H1 (cell line): ENCODE measurements around the gene INTU. TPM values are rescaled to one million over a fixed set of nuclear protein-coding genes. Genes with fewer than 3 reads are reported as not detected.
A peak's percentile ranks its signal among the peaks of the same experiment; 100 is the strongest.

Experiments used
- CTCF ChIA-PET: fragments of 300-600 bp; sonication (Branson Sonifier 250); formaldehyde crosslinking; loops from one replicate; lab custom pipeline; 2021; ENCODE audit not compliant: partially characterized antibody; lab: Charles Lee
- POLR2A ChIA-PET: fragments of 300-600 bp; sonication (Branson Sonifier 250); formaldehyde crosslinking; loops from one replicate; lab custom pipeline; 2021; ENCODE audit warnings: inconsistent platforms; ENCODE audit not compliant: partially characterized antibody; lab: Charles Lee
- DNase-seq, 2 experiments: peaks; one replicate each; pipeline versions ENCODE4 v3.0.0 to v3.0.0-alpha.2; 2010 to 2022; ENCODE audit warnings: low spot score in 2 of 2, low read depth in 1 of 2, mixed read lengths in 1 of 2
- FAIRE-seq: peaks from 2 replicates; lab custom pipeline; 2011; peaks lifted over from hg19 to GRCh38; lab: Jason Lieb, UNC
- H2AFZ ChIP-seq: 2 replicates; pipeline ENCODE4 v1.8.1; 2012; ENCODE audit warnings: low read length, inconsistent platforms
- H2AK5ac ChIP-seq: 2 replicates; pipeline ENCODE4 v1.6.1; 2013; ENCODE audit warnings: low read depth, low read length
- H2BK120ac ChIP-seq: replicated peaks from 2 replicates; pipeline ENCODE3; 2013; ENCODE audit warnings: low read depth, low read length, inconsistent platforms
- H2BK12ac ChIP-seq: 2 replicates; pipeline ENCODE4 v1.6.1; 2013; ENCODE audit warnings: low read depth, low read length
- H2BK15ac ChIP-seq: 2 replicates; pipeline ENCODE4 v1.6.1; 2013; ENCODE audit warnings: low read length
- H2BK20ac ChIP-seq: 2 replicates; pipeline ENCODE4 v1.6.1; 2013; ENCODE audit warnings: low read length
- H2BK5ac ChIP-seq: 2 replicates; pipeline ENCODE4 v1.6.1; 2013; ENCODE audit warnings: low read depth, low read length
- H3K14ac ChIP-seq: 2 replicates; pipeline ENCODE4 v1.6.1; 2013; ENCODE audit warnings: inconsistent platforms; ENCODE audit not compliant: insufficient read length
- H3K18ac ChIP-seq: 2 replicates; pipeline ENCODE4 v1.6.1; 2013; ENCODE audit warnings: low read length; ENCODE audit errors: extremely low read depth
- H3K23ac ChIP-seq: 2 replicates; pipeline ENCODE4 v1.6.1; 2013; ENCODE audit warnings: inconsistent platforms; ENCODE audit not compliant: insufficient read length
- H3K23me2 ChIP-seq: 2 replicates; pipeline ENCODE4 v1.6.1; 2013; ENCODE audit warnings: low read depth, low read length
- H3K27ac ChIP-seq: 2 replicates; pipeline ENCODE4 v1.6.1; 2011; ENCODE audit warnings: low read depth, low read length, inconsistent platforms
- H3K27me3 ChIP-seq, 4 experiments: replicated peaks in 1 of 4; 1 replicate in 1 of 4; 2 replicates in 3 of 4; pipeline versions ENCODE4 v1.6.1 to v1.8.1; 2011 to 2013; ENCODE audit warnings: low read length in 3 of 4, mild to moderate bottlenecking in 3 of 4, inconsistent platforms in 2 of 4, mixed read lengths in 2 of 4, moderate library complexity in 1 of 4; ENCODE audit not compliant: control insufficient read depth in 3 of 4, insufficient read depth in 3 of 4; ENCODE audit errors: extremely low read depth in 1 of 4
- H3K36me3 ChIP-seq, 4 experiments: 2 replicates each; pipeline versions ENCODE4 v1.6.1 to v1.8.1; 2011 to 2013; ENCODE audit warnings: mild to moderate bottlenecking in 4 of 4, low read length in 3 of 4, moderate library complexity in 2 of 4, control low read depth in 1 of 4, inconsistent platforms in 1 of 4; ENCODE audit not compliant: insufficient read depth in 4 of 4, control insufficient read depth in 2 of 4
- H3K4ac ChIP-seq: replicated peaks from 2 replicates; pipeline ENCODE3; 2013; ENCODE audit warnings: low read length, low read depth, mixed read lengths, inconsistent platforms; ENCODE audit not compliant: insufficient read length
- H3K4me1 ChIP-seq, 4 experiments: replicated peaks in 1 of 4; 1 replicate in 1 of 4; 2 replicates in 3 of 4; pipeline versions ENCODE4 v1.6.1 to v1.8.1; 2011 to 2013; ENCODE audit warnings: low read length in 3 of 4, inconsistent platforms in 2 of 4, mixed read lengths in 1 of 4; ENCODE audit not compliant: insufficient read depth in 4 of 4, control insufficient read depth in 3 of 4
- H3K4me2 ChIP-seq, 2 experiments: 2 replicates each; pipeline versions ENCODE4 v1.6.1 to v1.8.1; 2011 to 2013; ENCODE audit warnings: low read depth in 2 of 2, low read length in 2 of 2, control low read depth in 1 of 2, inconsistent platforms in 1 of 2, mild to moderate bottlenecking in 1 of 2; ENCODE audit not compliant: insufficient read depth in 1 of 2
- H3K4me3 ChIP-seq, 4 experiments: fragments of 200-600, 300-600 bp in 1 of 4; sonication (generic), shearing (Covaris generic), sonication (Bioruptor Twin) in 1 of 4; 2 replicates each; pipeline versions ENCODE4 v1.5.1 to v1.8.1; 2011 to 2016; ENCODE audit warnings: low read length in 4 of 4, low read depth in 3 of 4, control low read depth in 2 of 4, inconsistent platforms in 2 of 4, mild to moderate bottlenecking in 2 of 4, mixed read lengths in 1 of 4, moderate library complexity in 1 of 4; ENCODE audit not compliant: insufficient read depth in 2 of 4; ENCODE audit errors: extremely low read depth in 1 of 4
- H3K56ac ChIP-seq: replicated peaks from 2 replicates; pipeline ENCODE3; 2013; ENCODE audit warnings: low read depth, mild to moderate bottlenecking, mixed read lengths, low read length, inconsistent platforms; ENCODE audit not compliant: insufficient read length
- H3K79me1 ChIP-seq: 2 replicates; pipeline ENCODE4 v1.6.1; 2013; ENCODE audit warnings: low read depth, low read length, control low read depth
- H3K79me2 ChIP-seq, 2 experiments: 2 replicates each; pipeline versions ENCODE4 v1.6.1 to v1.8.1; 2012 to 2013; ENCODE audit warnings: low read length in 2 of 2, mild to moderate bottlenecking in 2 of 2, inconsistent platforms in 1 of 2; ENCODE audit not compliant: insufficient read depth in 2 of 2, control insufficient read depth in 1 of 2
- H3K9ac ChIP-seq, 4 experiments: replicated peaks in 1 of 4; 1 replicate in 1 of 4; 2 replicates in 3 of 4; pipeline versions ENCODE4 v1.6.1 to v1.8.1; 2011 to 2013; ENCODE audit warnings: low read depth in 3 of 4, low read length in 3 of 4, control low read depth in 2 of 4, mild to moderate bottlenecking in 2 of 4, moderate library complexity in 2 of 4, inconsistent platforms in 1 of 4; ENCODE audit errors: extremely low read depth in 1 of 4
- H3K9me3 ChIP-seq, 2 experiments: 2 replicates each; pipeline versions ENCODE4 v1.6.1 to v1.8.1; 2012 to 2013; ENCODE audit warnings: mild to moderate bottlenecking in 2 of 2, moderate library complexity in 2 of 2, control low read depth in 1 of 2, inconsistent platforms in 1 of 2, low read depth in 1 of 2, low read length in 1 of 2, mixed read lengths in 1 of 2; ENCODE audit not compliant: insufficient read depth in 2 of 2
- H4K20me1 ChIP-seq, 2 experiments: replicated peaks in 1 of 2; 2 replicates each; pipeline versions ENCODE3 to v1.8.1; 2011 to 2013; ENCODE audit warnings: inconsistent platforms in 2 of 2, low read length in 2 of 2, mild to moderate bottlenecking in 1 of 2; ENCODE audit not compliant: insufficient read depth in 2 of 2, control insufficient read depth in 1 of 2
- H4K5ac ChIP-seq: 2 replicates; pipeline ENCODE4 v1.6.1; 2013; ENCODE audit warnings: low read length, low read depth, mixed read lengths, inconsistent platforms; ENCODE audit not compliant: insufficient read length
- H4K8ac ChIP-seq: 2 replicates; pipeline ENCODE4 v1.8.0; 2013; ENCODE audit warnings: mild to moderate bottlenecking, moderate library complexity, low read length, inconsistent platforms; ENCODE audit not compliant: insufficient read depth; ENCODE audit errors: extremely low read depth
- H4K91ac ChIP-seq: replicated peaks from 2 replicates; pipeline ENCODE3; 2013; ENCODE audit warnings: low read length, mixed read lengths, inconsistent platforms; ENCODE audit not compliant: insufficient read length
- CHD2 ChIP-seq: IDR thresholded peaks from 2 replicates; pipeline ENCODE4 v1.6.1; 2012; ENCODE audit warnings: low read length, improper control_type of control experiment
- KDM4A ChIP-seq: IDR thresholded peaks from one replicate; pipeline ENCODE4 v1.7.1; 2012; ENCODE audit warnings: low read depth, mild to moderate bottlenecking, moderate library complexity, low read length, inconsistent platforms; ENCODE audit not compliant: severe bottlenecking
- KDM5A ChIP-seq: fragments of 200-600 bp; IDR thresholded peaks from 2 replicates; pipeline ENCODE4 v1.7.1; 2012; ENCODE audit warnings: mild to moderate bottlenecking, low read length, inconsistent platforms, mixed read lengths
- SIN3A ChIP-seq, 2 experiments: IDR thresholded peaks in 1 of 2; conservative IDR thresholded peaks in 1 of 2; 2 replicates each; pipeline ENCODE4 v1.6.1; 2011 to 2012; ENCODE audit warnings: low read length in 2 of 2, improper control_type of control experiment in 1 of 2, low read depth in 1 of 2, mild to moderate bottlenecking in 1 of 2
- YY1 ChIP-seq: IDR thresholded peaks from 2 replicates; pipeline ENCODE4 v1.6.1; 2011; ENCODE audit warnings: low read depth, mild to moderate bottlenecking, low read length
- WGBS, 2 experiments: shearing (Covaris generic) in 1 of 2; methylation state at CpG; one replicate each; pipeline versions ENCODE4 v1.1.6 to v1.1.7; 2013 to 2015; ENCODE audit warnings: low lambda C conversion rate in 2 of 2, mixed read lengths in 2 of 2, inconsistent platforms in 1 of 2, low coverage in 1 of 2, missing lambda C conversion rate in 1 of 2; ENCODE audit not compliant: insufficient replicate concordance in 2 of 2, insufficient coverage in 1 of 2, insufficient read length in 1 of 2; ENCODE audit errors: extremely low coverage in 1 of 2, missing lambda C conversion rate in 1 of 2; 5-methylcytosine and 5-hydroxymethylcytosine counted together
- polyA plus RNA-seq, 7 experiments: library from polyadenylated mRNA; depleted of rRNA in 3 of 7; stranded (reverse) in 5 of 7; unstranded in 2 of 7; fragments of >200 nt in 5 of 7; fragments of 200-250 nt in 2 of 7; gene quantifications; 1 replicate in 5 of 7; 2 replicates in 1 of 7; 4 replicates in 1 of 7; pipeline versions ENCODE4 v1.2.1 to v1.2.3, GENCODE V29; 2011 to 2013; ENCODE audit warnings: missing spikeins in 2 of 7, mixed read lengths in 2 of 7
- total RNA-seq: library from RNA; stranded (reverse); fragmentation: NEBNext Ultra II Directional; extraction: Animal tissue kit (Norgen Biotek cat#: 25700); gene quantifications from 2 replicates; pipeline ENCODE4 v1.2.1, GENCODE V29; 2021
- TF ChIP-seq, protein P1 (sequence below): IDR thresholded peaks from 2 replicates; pipeline ENCODE4 v1.6.1; 2012; ENCODE audit warnings: inconsistent platforms
- TF ChIP-seq, protein P2 (sequence below), 3 experiments: IDR thresholded peaks; 1 replicate in 2 of 3; 2 replicates in 1 of 3; pipeline versions ENCODE4 v1.5.1 to v1.6.1; 2011; ENCODE audit warnings: low read length in 3 of 3, mild to moderate bottlenecking in 3 of 3, inconsistent platforms in 2 of 3, low read depth in 1 of 3, moderate library complexity in 1 of 3; ENCODE audit not compliant: insufficient read depth in 1 of 3; ENCODE audit errors: control extremely low read depth in 1 of 3

INTU gene
- total and polyA plus RNA-seq, 2 of the 8 experiments (the other 6 are each of a cell fraction or from before 2014, with no cell fraction given), result 6.0 to 15.1 TPM

DNA sequence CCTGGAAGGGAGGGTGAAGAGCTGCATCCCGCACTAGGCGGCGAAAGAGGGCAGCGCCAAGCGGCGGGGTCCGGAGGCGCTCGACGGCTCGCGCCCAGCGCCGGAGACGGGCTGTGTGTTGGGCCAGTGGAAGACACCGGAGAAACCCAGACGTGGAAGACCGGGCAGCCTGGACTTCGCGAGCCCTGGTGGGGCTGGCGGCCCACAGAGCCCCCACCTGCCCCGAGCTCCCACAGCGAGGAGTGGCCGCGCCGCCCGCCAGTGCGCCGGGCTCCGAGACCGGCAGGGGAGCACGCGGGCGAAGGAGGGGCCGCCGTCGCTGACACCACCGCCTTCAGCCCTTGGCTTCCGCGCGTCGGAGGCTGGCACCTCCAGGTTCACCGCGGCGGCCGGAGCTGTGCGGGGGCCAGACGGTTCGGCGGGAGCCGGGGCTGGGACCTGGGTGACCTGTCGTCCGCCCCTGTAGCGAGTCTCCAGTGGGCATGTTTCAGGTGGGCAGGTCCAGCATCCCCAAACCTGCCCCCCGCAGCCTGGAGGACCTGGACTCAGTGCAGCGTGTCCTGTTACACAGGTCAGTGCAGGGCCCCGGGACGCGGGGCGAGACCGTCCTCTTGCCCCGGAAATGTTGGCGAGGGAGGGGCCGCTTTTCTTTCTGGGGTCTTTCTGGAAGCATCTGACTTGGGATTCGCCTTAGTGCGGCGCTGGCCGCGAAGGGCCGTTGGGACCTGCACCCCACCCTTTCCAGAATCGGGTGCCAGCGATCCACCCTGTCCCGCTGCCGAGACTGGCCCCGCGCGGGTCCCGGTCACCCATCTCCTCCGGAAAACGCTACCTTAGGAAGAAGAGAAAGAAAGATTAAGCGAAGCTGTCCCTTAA, 9.6 kb upstream of the INTU start:
- no peak overlapping the region for H3K56ac ChIP-seq
- peak overlapping the region; percentile 70 to 90 for H3K4me2 ChIP-seq
- H2BK20ac ChIP-seq, result no peak overlapping the region
- H3K9ac ChIP-seq, result peak overlapping the region in 3 of 4 experiments; percentile 30 to 46 (median 34); a peak in 4 of 7 replicates
- H2BK120ac ChIP-seq, result no peak overlapping the region
- H3K79me1 ChIP-seq, result no peaks in the 10 kb centered on the region
- peak overlapping the region; percentile 84; the same call in 1 of the 2 replicates for H2AFZ ChIP-seq
- no peaks in the 10 kb centered on the region for H3K79me2 ChIP-seq
- H2BK15ac ChIP-seq, result no peak overlapping the region
- H3K36me3 ChIP-seq, result no peaks in the 10 kb centered on the region
- H3K18ac ChIP-seq, result 0 out of 2 replicates have a peak overlapping the region, but pooled peaks have one; percentile 26
- H2BK12ac ChIP-seq, result no peak overlapping the region; the same call in 1 of the 2 replicates
- no peaks in the 10 kb centered on the region for H4K20me1 ChIP-seq
- WGBS, 2 experiments, result 2% methylated on average over 78 of the region's 81 CpGs; no CpG with 5 or more reads in 1 of the 2 experiments
- FAIRE-seq, result no peak
- H3K4ac ChIP-seq, result no peak overlapping the region
- CTCF ChIA-PET, result interaction anchor here (0.6 to 2.3 kb wide), 18 partner anchors 9 to 161 kb away, joined by 3 to 12 read pairs (median 4); partner anchors contain the start of gene INTU
- H2AK5ac ChIP-seq, result no peak overlapping the region
- no peaks in the 10 kb centered on the region for H3K9me3 ChIP-seq
- H3K4me1 ChIP-seq, result no peaks in the 10 kb centered on the region
- peaks cover 1 to 25% (median 19%) of the 10 kb centered on the region in 4 experiments for H3K27me3 ChIP-seq
- peak overlapping the region; percentile 52 to 74 (median 68) for H3K4me3 ChIP-seq
- H3K14ac ChIP-seq, result no peak overlapping the region
- H2BK5ac ChIP-seq, result no peak overlapping the region
- H3K23me2 ChIP-seq, result peaks cover 8% of the 10 kb centered on the region; the same call in 1 of the 2 replicates
- H3K27ac ChIP-seq, result no peak overlapping the region
- DNase-seq, result peak in 1 of 2 experiments; percentile 83
- H4K8ac ChIP-seq, result peak overlapping the region; percentile 81; the same call in 1 of the 2 replicates
- no peak overlapping the region for H4K5ac ChIP-seq
- H4K91ac ChIP-seq, result no peak overlapping the region
- POLR2A ChIA-PET, result interaction anchor here (1.0 to 3.7 kb wide), 4 partner anchors 10 to 33 kb away, joined by 3 to 20 read pairs (median 3); partner anchors contain the start of gene INTU
- H3K23ac ChIP-seq, result no peak overlapping the region
- TF ChIP-seq, protein P1, sequence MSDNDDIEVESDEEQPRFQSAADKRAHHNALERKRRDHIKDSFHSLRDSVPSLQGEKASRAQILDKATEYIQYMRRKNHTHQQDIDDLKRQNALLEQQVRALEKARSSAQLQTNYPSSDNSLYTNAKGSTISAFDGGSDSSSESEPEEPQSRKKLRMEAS, result peak; percentile 78
- TF ChIP-seq SIN3A (conservative IDR thresholded peaks at IDR 0.05 in 1 of 2, IDR thresholded peaks at IDR 0.05 in 1 of 2; ENCODE audit: low read depth in 1 of 2, low read length in 2 of 2) (peak in 1 of 2 experiments; percentile 58; a peak in 2 of 4 replicates), KDM5A (no peak), KDM4A (peak; percentile 98), CHD2 (no peak), YY1 (0 out of 2 replicates have a peak, but pooled peaks have one; percentile 5)
- TF ChIP-seq, protein P2, sequence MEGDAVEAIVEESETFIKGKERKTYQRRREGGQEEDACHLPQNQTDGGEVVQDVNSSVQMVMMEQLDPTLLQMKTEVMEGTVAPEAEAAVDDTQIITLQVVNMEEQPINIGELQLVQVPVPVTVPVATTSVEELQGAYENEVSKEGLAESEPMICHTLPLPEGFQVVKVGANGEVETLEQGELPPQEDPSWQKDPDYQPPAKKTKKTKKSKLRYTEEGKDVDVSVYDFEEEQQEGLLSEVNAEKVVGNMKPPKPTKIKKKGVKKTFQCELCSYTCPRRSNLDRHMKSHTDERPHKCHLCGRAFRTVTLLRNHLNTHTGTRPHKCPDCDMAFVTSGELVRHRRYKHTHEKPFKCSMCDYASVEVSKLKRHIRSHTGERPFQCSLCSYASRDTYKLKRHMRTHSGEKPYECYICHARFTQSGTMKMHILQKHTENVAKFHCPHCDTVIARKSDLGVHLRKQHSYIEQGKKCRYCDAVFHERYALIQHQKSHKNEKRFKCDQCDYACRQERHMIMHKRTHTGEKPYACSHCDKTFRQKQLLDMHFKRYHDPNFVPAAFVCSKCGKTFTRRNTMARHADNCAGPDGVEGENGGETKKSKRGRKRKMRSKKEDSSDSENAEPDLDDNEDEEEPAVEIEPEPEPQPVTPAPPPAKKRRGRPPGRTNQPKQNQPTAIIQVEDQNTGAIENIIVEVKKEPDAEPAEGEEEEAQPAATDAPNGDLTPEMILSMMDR (IDR thresholded peaks at IDR 0.05; ENCODE audit: control extremely low read depth in 1 of 3, insufficient read depth in 1 of 3, low read depth in 1 of 3, low read length in 3 of 3), result peak; percentile 50 to 62 (median 56)
